ENCODE measurements around the gene RNF25. TPM values are rescaled to one million over a fixed set of nuclear protein-coding genes. Genes with fewer than 3 reads are reported as not detected.
A peak's percentile ranks its signal among the peaks of the same experiment; 100 is the strongest.

Gene RNF25
- total RNA-seq, 4 donors from 2014 or later: 13.5 to 57.0 (median 19.5) TPM

- H3K4me3 ChIP-seq: no peak overlapping the region
- no peak for DNase-seq (ENCODE audit: low spot score in 2 of 2)
- H3K9me3 ChIP-seq: no peaks in the 10 kb centered on the region
- no peak for TF ChIP-seq EP300 (IDR thresholded peaks at IDR 0.05)
- no peak for TF ChIP-seq POLR2A (IDR thresholded peaks at IDR 0.05)
- TF ChIP-seq CTCF (IDR thresholded peaks at IDR 0.05): no peak
- H3K36me3 ChIP-seq: peaks cover 0 to 63% (median 9%) of the 10 kb centered on the region in 3 donors
- no peak overlapping the region for H3K27ac ChIP-seq
- 87 to 96% methylated on average over 6 to 10 of the region's 10 CpGs for WGBS, 2 donors
- no peaks in the 10 kb centered on the region for H3K27me3 ChIP-seq
- H3K4me1 ChIP-seq: peaks cover 0 to 21% (median 12%) of the 10 kb centered on the region in 4 donors
Observed at GRCh38 chr2:218662827-218663226, 9.0 kb downstream of the RNF25 start.

GRCh38 chr2:218662377-218662776, 9.4 kb downstream of the RNF25 start:
- Histone ChIP-seq H3K27ac (no peak overlapping the region), H3K9me3 (no peaks in the 10 kb centered on the region), H3K4me3 (no peak overlapping the region), H3K36me3 (peaks cover 0 to 63% (median 7%) of the 10 kb centered on the region in 3 donors), H3K27me3 (no peaks in the 10 kb centered on the region), H3K4me1 (peaks cover 0 to 26% (median 12%) of the 10 kb centered on the region in 4 donors)
- no peak for DNase-seq (ENCODE audit: low spot score in 2 of 2)
- no peak for TF ChIP-seq CTCF (IDR thresholded peaks at IDR 0.05)
- TF ChIP-seq EP300 (IDR thresholded peaks at IDR 0.05): no peak
- no peak for TF ChIP-seq POLR2A (IDR thresholded peaks at IDR 0.05)
- 78 to 81% methylated on average over 7 of the region's 7 CpGs for WGBS, 2 donors

- Histone ChIP-seq H3K4me3 (peak overlapping the region; percentile 57 to 91 (median 67)), H3K4me1 (peaks cover 0 to 36% (median 12%) of the 10 kb centered on the region in 4 donors), H3K9me3 (no peaks in the 10 kb centered on the region), H3K27me3 (no peaks in the 10 kb centered on the region), H3K27ac (peak overlapping the region; percentile 15 to 89 (median 66)), H3K36me3 (peaks cover 0 to 63% (median 8%) of the 10 kb centered on the region in 3 donors)
- 14 to 22% methylated on average over 8 of the region's 8 CpGs for WGBS, 2 donors
- TF ChIP-seq POLR2A (IDR thresholded peaks at IDR 0.05) (no peak), CTCF (IDR thresholded peaks at IDR 0.05) (no peak), EP300 (IDR thresholded peaks at IDR 0.05) (no peak)
- DNase-seq (ENCODE audit: low spot score in 2 of 2): no peak
Observed at GRCh38 chr2:218659988-218660358, 11.8 kb downstream of the RNF25 start.

- DNase-seq (ENCODE audit: low spot score in 2 of 2): peak; percentile 82 to 94
- Histone ChIP-seq H3K27me3 (no peaks in the 10 kb centered on the region), H3K27ac (peak within 1 kb of the TSS; percentile 15 to 89 (median 66)), H3K9me3 (no peaks in the 10 kb centered on the region), H3K4me3 (peak within 1 kb of the TSS; percentile 57 to 91 (median 67)), H3K36me3 (peaks cover 0 to 63% (median 13%) of the 10 kb centered on the region in 3 donors), H3K4me1 (peaks cover 0 to 36% (median 12%) of the 10 kb centered on the region in 4 donors)
- TF ChIP-seq POLR2A (IDR thresholded peaks at IDR 0.05) (peak; percentile 18 to 35), EP300 (IDR thresholded peaks at IDR 0.05) (peak; percentile 47 to 68), CTCF (IDR thresholded peaks at IDR 0.05) (no peak)
- 1% methylated on average over 46 to 48 of the region's 49 CpGs for WGBS, 2 donors
Observed at GRCh38 chr2:218659258-218659987, 12.4 kb downstream of the RNF25 start, which contains the start of the genes BCS1L and ZNF142. Gene BCS1L, plus strand, starts transcription at chr2:218659683. Its CDS starts 1,305 bp downstream, at chr2:218660988. Gene ZNF142, minus strand, starts transcription at chr2:218659623. Its CDS starts 3,194 bp downstream, at chr2:218656429.

GRCh38 chr2:218658671-218659257, 13.0 kb downstream of the RNF25 start:
- Histone ChIP-seq H3K27ac (peak overlapping the region; percentile 15 to 89 (median 66)), H3K4me1 (peaks cover 0 to 36% (median 12%) of the 10 kb centered on the region in 4 donors), H3K36me3 (peaks cover 0 to 63% (median 14%) of the 10 kb centered on the region in 3 donors), H3K9me3 (no peaks in the 10 kb centered on the region), H3K4me3 (peak overlapping the region; percentile 57 to 91 (median 67)), H3K27me3 (no peaks in the 10 kb centered on the region)
- TF ChIP-seq CTCF (IDR thresholded peaks at IDR 0.05): peak in 1 of 5 experiments; percentile 13
- TF ChIP-seq EP300 (IDR thresholded peaks at IDR 0.05): no peak
- no peak for TF ChIP-seq POLR2A (IDR thresholded peaks at IDR 0.05)
- WGBS, 2 donors: 2% methylated on average over 21 to 24 of the region's 27 CpGs
- DNase-seq (ENCODE audit: low spot score in 2 of 2): no peak
